ENCODE data around the gene POLR2M.

- no peak for TF ChIP-seq BHLHE40 (IDR thresholded peaks at IDR 0.05; ENCODE audit: borderline replicate concordance)
- TF ChIP-seq ZNF384 (IDR thresholded peaks at IDR 0.05), result no peak
- TF ChIP-seq FOXM1 (IDR thresholded peaks at IDR 0.05; ENCODE audit: borderline replicate concordance), result no peak
- TF ChIP-seq ELF4 (IDR thresholded peaks at IDR 0.05), result no peak
- no peak for TF ChIP-seq SP1 (IDR thresholded peaks at IDR 0.05)
Measured at GRCh38 chr15:57675481-57676181, 30.9 kb upstream of the POLR2M start.
